Activated B cell treated with CpG ODN at 0.5 μM for 24 hours (primary cell): ENCODE measurements around the gene ARTN. TPM values are rescaled to one million over a fixed set of nuclear protein-coding genes. Genes with fewer than 3 reads are reported as not detected.
A peak's percentile ranks its signal among the peaks of the same experiment; 100 is the strongest.

Experiments
- ATAC-seq: fragments of 200-7000 bp; cut with Tn5 transposase; one replicate; pipeline ENCODE4 v1.10.0; 2021; ENCODE audit warnings: low read depth, mild to moderate bottlenecking, moderate library complexity
- CTCF ChIA-PET: fragments of 350-600 bp; sonication (Branson Sonifier 250); formaldehyde crosslinking; loops from one replicate; lab custom pipeline; 2021; ENCODE audit warnings: antibody characterized with exemption; lab: Charles Lee
- POLR2A ChIA-PET: fragments of 350-600 bp; sonication (Branson Sonifier 250); formaldehyde crosslinking; loops from one replicate; lab custom pipeline; 2021; ENCODE audit warnings: antibody characterized with exemption; lab: Charles Lee
- DNase-seq: peaks from one replicate; pipeline ENCODE4 v3.0.0; 2022
- H3K27ac Mint-ChIP-seq: one replicate; pipeline ENCODE4 v1.8.0; 2020; ENCODE audit warnings: mixed read lengths
- H3K27me3 Mint-ChIP-seq: one replicate; pipeline ENCODE4 v1.8.0; 2021; ENCODE audit warnings: mixed read lengths
- H3K36me3 Mint-ChIP-seq: one replicate; pipeline ENCODE4 v1.8.0; 2021; ENCODE audit warnings: low read depth, mixed read lengths
- H3K4me1 Mint-ChIP-seq: one replicate; pipeline ENCODE4 v1.8.0; 2021; ENCODE audit warnings: mixed read lengths
- H3K4me3 Mint-ChIP-seq: one replicate; pipeline ENCODE4 v1.8.0; 2020; ENCODE audit warnings: mild to moderate bottlenecking, mixed read lengths
- H3K9me3 Mint-ChIP-seq: one replicate; pipeline ENCODE4 v1.8.0; 2020; ENCODE audit warnings: mixed read lengths
- intact Hi-C: fragments of 100-400 bp; cut with micrococcal nuclease; formaldehyde crosslinking; loops from one replicate; pipeline ENCODE4 v1.15.1; 2024
- total RNA-seq: library from RNA; stranded (reverse); gene quantifications from 2 replicates; pipeline ENCODE4 v1.2.3, GENCODE V29; 2022
- TF ChIP-seq, protein P1 (sequence below): fragments of 200-600 bp; IDR thresholded peaks from one replicate; pipeline ENCODE4 v1.8.0; 2022; ENCODE audit warnings: antibody characterized with exemption, mild to moderate bottlenecking

ARTN gene
- total RNA-seq, 1 donor from 2014 or later: 0.20 TPM

- CTCF ChIA-PET: interaction anchor here (0.8 to 3.5 kb wide), 5 partner anchors 12 to 417 kb away, joined by 3 to 26 read pairs (median 3); partner anchors contain the start of gene ARTN
- Mint-ChIP-seq H3K4me1 (peaks cover 43% of the 10 kb centered on the region), H3K4me3 (peak within 1 kb of the TSS; percentile 91), H3K27me3 (no peaks in the 10 kb centered on the region), H3K36me3 (peaks cover 22% of the 10 kb centered on the region), H3K9me3 (no peaks in the 10 kb centered on the region), H3K27ac (peak within 1 kb of the TSS; percentile 95)
- DNase-seq (peak; percentile 98), ATAC-seq (peak; percentile 95)
- TF ChIP-seq, protein P1, sequence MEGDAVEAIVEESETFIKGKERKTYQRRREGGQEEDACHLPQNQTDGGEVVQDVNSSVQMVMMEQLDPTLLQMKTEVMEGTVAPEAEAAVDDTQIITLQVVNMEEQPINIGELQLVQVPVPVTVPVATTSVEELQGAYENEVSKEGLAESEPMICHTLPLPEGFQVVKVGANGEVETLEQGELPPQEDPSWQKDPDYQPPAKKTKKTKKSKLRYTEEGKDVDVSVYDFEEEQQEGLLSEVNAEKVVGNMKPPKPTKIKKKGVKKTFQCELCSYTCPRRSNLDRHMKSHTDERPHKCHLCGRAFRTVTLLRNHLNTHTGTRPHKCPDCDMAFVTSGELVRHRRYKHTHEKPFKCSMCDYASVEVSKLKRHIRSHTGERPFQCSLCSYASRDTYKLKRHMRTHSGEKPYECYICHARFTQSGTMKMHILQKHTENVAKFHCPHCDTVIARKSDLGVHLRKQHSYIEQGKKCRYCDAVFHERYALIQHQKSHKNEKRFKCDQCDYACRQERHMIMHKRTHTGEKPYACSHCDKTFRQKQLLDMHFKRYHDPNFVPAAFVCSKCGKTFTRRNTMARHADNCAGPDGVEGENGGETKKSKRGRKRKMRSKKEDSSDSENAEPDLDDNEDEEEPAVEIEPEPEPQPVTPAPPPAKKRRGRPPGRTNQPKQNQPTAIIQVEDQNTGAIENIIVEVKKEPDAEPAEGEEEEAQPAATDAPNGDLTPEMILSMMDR: no peak
- POLR2A ChIA-PET: interaction anchor here (0.7 to 2.5 kb wide), 17 partner anchors 8 to 774 kb away, joined by 3 to 19 read pairs (median 4); partner anchors contain the start of genes ATP6V0B, CFAP57, DMAP1 and DPH2
- intact Hi-C loops: loop anchor here (1.0 kb wide), 6 partner anchors 23 to 297 kb away; partner anchors contain the start of genes ATP6V0B, CCDC24 and ST3GAL3
Measured at GRCh38 chr1:43946236-43947060, 12.8 kb downstream of the ARTN start, which contains the start of gene IPO13. TSS of gene IPO13 (plus strand) at chr1:43946950. CDS start at chr1:43947601, 651 bp downstream.

- POLR2A ChIA-PET: interaction anchor here (1.0 to 2.5 kb wide), 14 partner anchors 7 to 775 kb away, joined by 3 to 19 read pairs (median 4); partner anchors contain the start of genes ATP6V0B, CFAP57, DMAP1 and DPH2
- intact Hi-C loops: no loop called here
- Mint-ChIP-seq H3K4me3 (peak overlapping the region; percentile 91), H3K4me1 (peaks cover 46% of the 10 kb centered on the region), H3K9me3 (no peaks in the 10 kb centered on the region), H3K27me3 (no peaks in the 10 kb centered on the region), H3K36me3 (peaks cover 22% of the 10 kb centered on the region), H3K27ac (peak overlapping the region; percentile 95)
- CTCF ChIA-PET: interaction anchor here (3.5 kb wide), 1 partner anchor 13 kb away, joined by 26 read pairs; the partner anchor contains the start of gene ARTN
- TF ChIP-seq, protein P1: no peak
- DNase-seq (no peak), ATAC-seq (no peak)
Measured at GRCh38 chr1:43947061-43947873, 13.7 kb downstream of the ARTN start.

DNA sequence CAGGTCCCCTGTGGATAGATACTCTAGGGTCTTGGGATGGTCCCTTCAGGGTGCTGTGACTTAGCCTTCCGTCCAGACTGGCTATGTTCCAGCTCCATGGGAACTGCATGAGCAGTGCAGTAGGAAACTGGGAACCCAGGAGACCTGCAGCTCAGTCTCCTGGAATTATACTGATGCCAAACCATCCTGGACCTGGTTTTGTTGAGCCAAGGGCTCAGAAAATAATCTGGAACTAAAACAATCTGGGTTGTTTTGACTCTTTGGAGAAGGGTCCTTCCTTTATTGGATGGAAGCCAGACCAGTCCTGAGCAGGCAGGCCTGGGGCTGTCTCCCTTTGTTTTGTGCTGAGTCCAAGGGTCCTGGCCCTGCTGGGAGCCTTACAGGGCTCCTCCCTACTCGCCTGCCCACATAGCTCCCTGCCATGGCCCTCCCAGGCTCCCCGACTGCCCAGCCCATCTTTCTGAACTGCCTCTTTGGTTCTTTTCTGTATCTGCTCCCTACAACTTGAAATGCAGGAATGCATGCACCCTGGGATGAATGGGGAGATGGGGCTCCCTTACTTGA, 14.4 kb downstream of the ARTN start:
- intact Hi-C loops: no loop called here
- H3K27ac Mint-ChIP-seq: peak overlapping the region; percentile 30
- H3K27me3 Mint-ChIP-seq: no peaks in the 10 kb centered on the region
- H3K36me3 Mint-ChIP-seq: peaks cover 22% of the 10 kb centered on the region
- H3K9me3 Mint-ChIP-seq: no peaks in the 10 kb centered on the region
- POLR2A ChIA-PET: interaction anchor here (1.5 kb wide), 1 partner anchor 27 kb away, joined by 4 read pairs; the partner anchor contains the start of gene ATP6V0B
- no peak for DNase-seq
- ATAC-seq: no peak
- peak overlapping the region; percentile 91 for H3K4me3 Mint-ChIP-seq
- peaks cover 46% of the 10 kb centered on the region for H3K4me1 Mint-ChIP-seq
- TF ChIP-seq, protein P1: no peak
- CTCF ChIA-PET: interaction anchor here (1.6 kb wide), 1 partner anchor 13 kb away, joined by 6 read pairs; no protein-coding TSS in a partner anchor

DNA sequence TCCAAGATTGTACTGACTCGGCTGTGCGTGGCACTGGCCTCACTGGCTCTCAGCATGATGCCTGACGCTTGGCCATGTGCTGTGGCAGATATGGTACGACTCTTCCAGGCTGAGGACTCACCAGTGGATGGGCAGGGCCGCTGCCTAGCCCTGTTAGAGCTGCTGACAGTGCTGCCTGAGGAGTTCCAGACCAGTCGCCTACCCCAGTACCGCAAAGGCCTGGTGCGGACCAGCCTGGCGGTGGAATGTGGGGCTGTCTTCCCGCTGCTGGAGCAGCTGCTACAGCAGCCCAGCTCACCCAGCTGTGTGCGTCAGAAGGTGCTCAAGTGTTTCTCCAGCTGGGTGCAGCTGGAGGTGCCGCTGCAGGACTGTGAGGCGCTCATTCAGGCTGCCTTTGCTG, 16.1 kb downstream of the ARTN start:
- H3K27me3 Mint-ChIP-seq: no peaks in the 10 kb centered on the region
- H3K4me3 Mint-ChIP-seq: no peak overlapping the region
- H3K9me3 Mint-ChIP-seq: no peaks in the 10 kb centered on the region
- H3K4me1 Mint-ChIP-seq: peaks cover 41% of the 10 kb centered on the region
- ChIA-PET CTCF (no interaction called here), POLR2A (interaction anchor here (1.5 kb wide), 1 partner anchor 25 kb away, joined by 4 read pairs; the partner anchor contains the start of gene ATP6V0B)
- H3K27ac Mint-ChIP-seq: no peak overlapping the region
- ATAC-seq (no peak), DNase-seq (no peak)
- intact Hi-C loops: no loop called here
- TF ChIP-seq, protein P1: no peak
- peaks cover 22% of the 10 kb centered on the region for H3K36me3 Mint-ChIP-seq
